GM12891 (cell line): ENCODE results near the gene KDM4C.

Experiments
- PAX5 ChIP-seq: IDR thresholded peaks from 2 replicates; pipeline ENCODE4 v1.6.1; 2011; ENCODE audit warnings: low read length, moderate library complexity, mild to moderate bottlenecking; ENCODE audit not compliant: insufficient read depth, severe bottlenecking
- POLR2A ChIP-seq: IDR thresholded peaks from 2 replicates; pipeline ENCODE4 v1.6.1; 2011; ENCODE audit warnings: low read depth, low read length, control low read depth
- POLR2AphosphoS5 ChIP-seq: IDR thresholded peaks from 2 replicates; pipeline ENCODE4 v1.6.1; 2011; ENCODE audit warnings: low read depth, low read length, control low read depth
- POU2F2 ChIP-seq: IDR thresholded peaks from 2 replicates; pipeline ENCODE4 v1.6.1; 2011; ENCODE audit warnings: low read depth, mild to moderate bottlenecking, control low read depth, low read length, moderate library complexity
- SPI1 ChIP-seq: IDR thresholded peaks from 2 replicates; pipeline ENCODE4 v1.6.1; 2011; ENCODE audit warnings: low read depth, low read length, control low read depth
- TAF1 ChIP-seq: IDR thresholded peaks from 2 replicates; pipeline ENCODE4 v1.6.1; 2011; ENCODE audit warnings: low read depth, low read length, control low read depth

DNA sequence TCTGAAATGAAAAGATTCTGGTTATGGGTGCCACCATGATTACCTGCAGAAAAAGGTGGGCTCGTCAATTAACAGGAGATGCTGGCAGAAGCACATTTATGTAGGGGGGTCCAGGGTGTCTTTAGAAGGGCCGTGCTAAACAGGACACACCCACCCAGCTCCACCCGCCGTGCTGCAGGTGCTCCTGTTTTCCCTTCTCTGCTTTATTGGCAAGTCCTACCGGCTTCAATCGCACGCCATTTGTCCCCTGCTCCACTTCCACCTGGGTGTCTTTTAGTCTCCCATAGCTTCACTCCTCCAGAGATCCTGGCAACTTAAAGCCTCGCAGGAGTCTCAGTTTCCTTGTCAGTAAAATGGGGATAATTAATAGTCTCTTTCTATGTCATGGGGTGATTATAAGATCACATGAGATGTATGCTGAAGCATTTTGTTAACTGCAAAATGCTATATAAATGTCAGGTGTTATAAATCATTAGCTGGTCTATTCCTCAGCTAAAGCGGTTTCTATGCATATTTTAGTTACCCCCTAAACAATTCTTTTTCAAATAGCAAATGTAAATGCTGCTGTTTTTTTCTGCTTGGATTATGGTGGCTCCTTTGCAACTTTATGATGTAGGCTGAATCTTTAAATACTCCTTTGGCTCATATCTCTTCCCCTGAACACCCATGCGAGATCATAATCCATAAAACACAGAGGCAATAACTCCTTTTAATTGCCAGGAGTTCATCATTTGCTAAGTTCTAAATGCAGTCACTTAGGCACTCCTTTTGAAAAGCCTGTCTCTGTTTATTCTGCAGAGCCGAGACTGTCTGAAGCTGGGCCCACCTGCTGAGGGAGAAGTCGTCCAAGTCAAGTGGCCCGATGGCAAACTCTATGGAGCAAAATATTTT is 406.9 kb downstream of the KDM4C start:
- TF ChIP-seq TAF1 (no peak), POLR2A (no peak), POLR2AphosphoS5 (no peak), SPI1 (no peak), PAX5 (no peak), POU2F2 (no peak)
